Smooth muscle cell (in vitro differentiated cells): ENCODE data around the gene RUNX1. TPM values are rescaled to one million over a fixed set of nuclear protein-coding genes. Genes with fewer than 3 reads are reported as not detected.

Experiments used
- DNase-seq: peaks from one replicate; lab custom pipeline; 2025; ENCODE audit not compliant: unreplicated experiment; lab: John Stamatoyannopoulos, UW
- H2AFZ ChIP-seq: fragments of 200-600 bp; sonication (generic); 2 replicates; pipeline ENCODE4 v1.6.0; 2016; ENCODE audit warnings: antibody characterized with exemption, low read depth, mild to moderate bottlenecking
- H3F3A ChIP-seq: fragments of 200-600 bp; sonication (generic); 2 replicates; pipeline ENCODE4 v1.6.0; 2017; ENCODE audit warnings: antibody characterized with exemption, low read depth
- H3K27ac ChIP-seq: fragments of 200-600 bp; sonication (generic); 2 replicates; pipeline ENCODE4 v1.5.1; 2016; ENCODE audit warnings: low read depth, mild to moderate bottlenecking
- H3K27me3 ChIP-seq: fragments of 200-600 bp; sonication (generic); 2 replicates; pipeline ENCODE4 v1.6.1; 2016; ENCODE audit warnings: low read depth, mild to moderate bottlenecking
- H3K36me3 ChIP-seq: fragments of 200-600 bp; sonication (generic); 2 replicates; pipeline ENCODE4 v1.5.1; 2016; ENCODE audit warnings: low read depth
- H3K4me1 ChIP-seq: fragments of 200-600 bp; sonication (generic); 2 replicates; pipeline ENCODE4 v1.5.1; 2016; ENCODE audit warnings: low read depth
- H3K4me2 ChIP-seq: fragments of 200-600 bp; sonication (generic); 2 replicates; pipeline ENCODE4 v1.6.0; 2016; ENCODE audit warnings: mild to moderate bottlenecking
- H3K4me3 ChIP-seq: fragments of 200-600 bp; sonication (generic); 2 replicates; pipeline ENCODE4 v1.5.1; 2016; ENCODE audit warnings: mild to moderate bottlenecking
- H3K79me2 ChIP-seq: fragments of 200-600 bp; sonication (generic); 2 replicates; pipeline ENCODE4 v1.6.0; 2016; ENCODE audit warnings: low read depth, mild to moderate bottlenecking
- H3K9ac ChIP-seq: fragments of 200-600 bp; sonication (generic); 2 replicates; pipeline ENCODE4 v1.6.0; 2016; ENCODE audit warnings: low read depth
- H3K9me3 ChIP-seq: fragments of 200-600 bp; sonication (generic); replicated peaks from 2 replicates; pipeline ENCODE4 v1.5.1; 2016; ENCODE audit warnings: low read depth
- H4K20me1 ChIP-seq: fragments of 200-600 bp; sonication (generic); 2 replicates; pipeline ENCODE4 v1.6.0; 2016; ENCODE audit warnings: low read depth
- CTCF ChIP-seq: fragments of 200-600 bp; sonication (generic); IDR thresholded peaks from 2 replicates; pipeline ENCODE4 v1.5.1; 2017; ENCODE audit warnings: borderline replicate concordance, mild to moderate bottlenecking, antibody characterized with exemption; ENCODE audit not compliant: insufficient read depth, poor library complexity, severe bottlenecking
- WGBS: methylation state at CpG from one replicate; pipeline ENCODE4 v1.1.7; 2016; ENCODE audit warnings: low lambda C conversion rate; 5-methylcytosine and 5-hydroxymethylcytosine counted together
- polyA plus RNA-seq: library from polyadenylated mRNA; unstranded; fragments of >200 nt; fragmentation: Nextera tagmentation; extraction: Ambion mirVana; gene quantifications from 2 replicates; pipeline ENCODE4 v1.2.1, GENCODE V29; 2016
- total RNA-seq: library from RNA; depleted of rRNA; stranded (reverse); fragments of >200 nt; gene quantifications from 2 replicates; pipeline ENCODE4 v1.2.3, GENCODE V29; 2014

Gene RUNX1
- total and polyA plus RNA-seq, 2 experiments from 2014 or later: 33.4 to 97.6 TPM

GRCh38 chr21:35016071-35016470 lies 33.0 kb downstream of the RUNX1 start:
- TF ChIP-seq CTCF: no peak
- Histone ChIP-seq H3K4me2 (no peak overlapping the region), H3K27ac (no peak overlapping the region), H3K4me3 (no peak overlapping the region), H2AFZ (no peak overlapping the region), H3F3A (peaks cover 19% of the 10 kb centered on the region), H3K4me1 (peaks cover 10% of the 10 kb centered on the region), H3K27me3 (no peaks in the 10 kb centered on the region), H4K20me1 (peaks cover 98% of the 10 kb centered on the region), H3K79me2 (peaks cover 16% of the 10 kb centered on the region), H3K36me3 (no peaks in the 10 kb centered on the region), H3K9ac (no peak overlapping the region), H3K9me3 (no peaks in the 10 kb centered on the region)
- DNase-seq: no peak
- 97% methylated on average over 4 of the region's 4 CpGs for WGBS

DNA sequence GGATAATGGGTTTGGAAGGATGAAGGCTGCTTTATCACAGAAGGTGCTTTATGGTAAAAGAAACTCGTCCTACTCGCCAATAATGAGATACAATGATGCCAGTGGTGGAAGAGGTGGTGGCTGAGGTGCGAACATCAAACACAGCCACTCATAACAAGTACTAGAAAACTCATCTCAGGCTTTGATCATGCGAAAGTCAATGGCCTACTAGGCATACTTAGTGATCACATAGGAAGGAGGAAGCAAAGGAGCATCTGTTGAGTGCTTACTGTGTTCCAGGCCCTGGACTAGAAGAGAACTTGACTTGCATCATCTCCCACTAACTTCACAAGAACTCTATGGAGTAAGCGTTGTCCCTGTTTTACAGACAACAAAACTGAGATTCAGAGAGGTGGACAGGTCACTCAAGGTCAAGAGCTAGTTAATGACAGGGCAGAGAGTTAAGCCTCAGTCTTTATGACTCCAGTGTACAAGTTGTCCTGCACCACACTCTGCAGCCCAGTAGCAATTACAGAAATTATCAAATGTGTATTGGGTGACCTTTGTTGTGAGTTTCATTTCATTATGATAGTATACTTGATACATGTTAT lies 33.6 kb downstream of the RUNX1 start:
- Histone ChIP-seq H4K20me1 (peaks cover 98% of the 10 kb centered on the region), H3K36me3 (no peaks in the 10 kb centered on the region), H3K4me3 (no peak overlapping the region), H3K79me2 (peaks cover 16% of the 10 kb centered on the region), H2AFZ (no peak overlapping the region), H3K27me3 (no peaks in the 10 kb centered on the region), H3K4me2 (no peak overlapping the region), H3F3A (peaks cover 24% of the 10 kb centered on the region), H3K9me3 (no peaks in the 10 kb centered on the region), H3K4me1 (peaks cover 13% of the 10 kb centered on the region), H3K27ac (no peak overlapping the region), H3K9ac (no peak overlapping the region)
- no peak for DNase-seq
- TF ChIP-seq CTCF: no peak
- 90% methylated on average over 5 of the region's 5 CpGs for WGBS

GRCh38 chr21:35014302-35015041 lies 34.6 kb downstream of the RUNX1 start:
- peaks cover 24% of the 10 kb centered on the region for H3F3A ChIP-seq
- no peak overlapping the region for H2AFZ ChIP-seq
- H4K20me1 ChIP-seq: peaks cover 98% of the 10 kb centered on the region
- H3K79me2 ChIP-seq: peaks cover 20% of the 10 kb centered on the region
- peak overlapping the region; percentile 58 for H3K4me2 ChIP-seq
- peaks cover 13% of the 10 kb centered on the region for H3K4me1 ChIP-seq
- H3K36me3 ChIP-seq: no peaks in the 10 kb centered on the region
- H3K4me3 ChIP-seq: no peak overlapping the region
- no peaks in the 10 kb centered on the region for H3K27me3 ChIP-seq
- TF ChIP-seq CTCF: no peak
- no peak for DNase-seq
- H3K9me3 ChIP-seq: no peaks in the 10 kb centered on the region
- H3K9ac ChIP-seq: no peak overlapping the region
- 37% methylated on average over 11 of the region's 11 CpGs for WGBS
- H3K27ac ChIP-seq: no peak overlapping the region
